MCF 10A (cell line): ENCODE data around the gene SHANK1. TPM values are rescaled to one million over a fixed set of nuclear protein-coding genes. Genes with fewer than 3 reads are reported as not detected.

Experiments used
- BruUV-seq: library from RNA; stranded (reverse); fragments of 400-500 nt; replicated peaks from 2 replicates; lab custom pipeline; 2021; lab: Mats Ljungman, UMichigan
- CTCF ChIA-PET: fragments of 300-600 bp; sonication (Branson Sonifier 250); formaldehyde crosslinking; extraction: SDS; loops from one replicate; lab custom pipeline; 2021; ENCODE audit warnings: antibody characterized with exemption, inconsistent platforms; lab: Yijun Ruan, JAX
- POLR2A ChIA-PET: fragments of 300-600, 350-650 bp; sonication (Branson Sonifier 250); formaldehyde crosslinking; extraction: SDS; loops from one replicate; lab custom pipeline; 2020; ENCODE audit warnings: antibody characterized with exemption, inconsistent platforms; lab: Yijun Ruan, JAX
- DNase-seq: peaks from one replicate; pipeline ENCODE4 v3.0.0-alpha.2; 2018; ENCODE audit not compliant: unreplicated experiment
- H3K27ac Mint-ChIP-seq: one replicate; pipeline ENCODE4 v1.8.0; 2022; ENCODE audit warnings: mild to moderate bottlenecking, low read depth, mixed read lengths; ENCODE audit not compliant: unreplicated experiment
- H3K27me3 Mint-ChIP-seq: one replicate; pipeline ENCODE4 v1.8.0; 2022; ENCODE audit warnings: mixed read lengths; ENCODE audit not compliant: insufficient read depth, unreplicated experiment
- H3K36me3 Mint-ChIP-seq: one replicate; pipeline ENCODE4 v1.8.0; 2022; ENCODE audit warnings: mild to moderate bottlenecking, moderate library complexity, mixed read lengths; ENCODE audit not compliant: insufficient read depth, unreplicated experiment
- H3K4me1 Mint-ChIP-seq: one replicate; pipeline ENCODE4 v1.8.0; 2022; ENCODE audit warnings: mixed read lengths; ENCODE audit not compliant: insufficient read depth, unreplicated experiment
- H3K4me3 Mint-ChIP-seq: one replicate; pipeline ENCODE4 v1.8.0; 2022; ENCODE audit warnings: mild to moderate bottlenecking, moderate library complexity, mixed read lengths; ENCODE audit not compliant: unreplicated experiment
- H3K9me3 Mint-ChIP-seq: one replicate; pipeline ENCODE4 v1.8.0; 2022; ENCODE audit warnings: mixed read lengths; ENCODE audit not compliant: unreplicated experiment
- intact Hi-C: fragments of 100-400 bp; cut with micrococcal nuclease; formaldehyde crosslinking; loops from 2 replicates; pipeline ENCODE4 v1.14.1; 2022
- total RNA-seq: library from RNA; stranded (reverse); gene quantifications from 2 replicates; pipeline ENCODE4 v1.2.3, GENCODE V29; 2022
- TF ChIP-seq, protein P1 (sequence below): fragments of 200-600 bp; IDR thresholded peaks from one replicate; pipeline ENCODE4 v1.8.0; 2022; ENCODE audit warnings: antibody characterized with exemption, mild to moderate bottlenecking; ENCODE audit not compliant: unreplicated experiment

Gene SHANK1
- total RNA-seq, 1 experiment from 2014 or later, result 0.44 TPM

DNA sequence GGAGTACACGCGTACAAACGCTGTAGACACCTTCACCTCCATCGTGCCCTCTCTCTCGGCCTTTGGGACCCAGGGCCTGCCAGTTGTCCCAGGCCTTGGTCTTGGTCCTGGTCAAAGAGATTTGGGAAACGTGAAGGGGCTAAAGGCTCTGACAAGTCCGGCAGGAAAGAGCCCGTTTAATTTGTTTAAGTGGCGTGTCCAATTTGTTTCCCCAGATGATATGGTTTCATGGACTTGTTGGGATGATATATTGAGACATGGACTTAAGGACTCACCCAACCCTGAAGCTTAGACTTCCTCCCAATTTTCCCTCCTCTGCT, 6.3 kb upstream of the SHANK1 start:
- no peaks in the 10 kb centered on the region for H3K27me3 Mint-ChIP-seq
- H3K27ac Mint-ChIP-seq, result peak overlapping the region; percentile 87
- TF ChIP-seq, protein P1, sequence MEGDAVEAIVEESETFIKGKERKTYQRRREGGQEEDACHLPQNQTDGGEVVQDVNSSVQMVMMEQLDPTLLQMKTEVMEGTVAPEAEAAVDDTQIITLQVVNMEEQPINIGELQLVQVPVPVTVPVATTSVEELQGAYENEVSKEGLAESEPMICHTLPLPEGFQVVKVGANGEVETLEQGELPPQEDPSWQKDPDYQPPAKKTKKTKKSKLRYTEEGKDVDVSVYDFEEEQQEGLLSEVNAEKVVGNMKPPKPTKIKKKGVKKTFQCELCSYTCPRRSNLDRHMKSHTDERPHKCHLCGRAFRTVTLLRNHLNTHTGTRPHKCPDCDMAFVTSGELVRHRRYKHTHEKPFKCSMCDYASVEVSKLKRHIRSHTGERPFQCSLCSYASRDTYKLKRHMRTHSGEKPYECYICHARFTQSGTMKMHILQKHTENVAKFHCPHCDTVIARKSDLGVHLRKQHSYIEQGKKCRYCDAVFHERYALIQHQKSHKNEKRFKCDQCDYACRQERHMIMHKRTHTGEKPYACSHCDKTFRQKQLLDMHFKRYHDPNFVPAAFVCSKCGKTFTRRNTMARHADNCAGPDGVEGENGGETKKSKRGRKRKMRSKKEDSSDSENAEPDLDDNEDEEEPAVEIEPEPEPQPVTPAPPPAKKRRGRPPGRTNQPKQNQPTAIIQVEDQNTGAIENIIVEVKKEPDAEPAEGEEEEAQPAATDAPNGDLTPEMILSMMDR, result no peak
- TSS peak; percentile 62 for BruUV-seq
- H3K4me3 Mint-ChIP-seq, result peak overlapping the region; percentile 82
- peaks cover 7% of the 10 kb centered on the region for H3K4me1 Mint-ChIP-seq
- no peaks in the 10 kb centered on the region for H3K36me3 Mint-ChIP-seq
- CTCF ChIA-PET, result interaction anchor here (0.8 kb wide), 1 partner anchor 30 kb away, joined by 3 read pairs; no protein-coding TSS in a partner anchor
- H3K9me3 Mint-ChIP-seq, result no peaks in the 10 kb centered on the region
- POLR2A ChIA-PET, result no interaction called here
- no peak for DNase-seq
- intact Hi-C loops, result no loop called here

DNA sequence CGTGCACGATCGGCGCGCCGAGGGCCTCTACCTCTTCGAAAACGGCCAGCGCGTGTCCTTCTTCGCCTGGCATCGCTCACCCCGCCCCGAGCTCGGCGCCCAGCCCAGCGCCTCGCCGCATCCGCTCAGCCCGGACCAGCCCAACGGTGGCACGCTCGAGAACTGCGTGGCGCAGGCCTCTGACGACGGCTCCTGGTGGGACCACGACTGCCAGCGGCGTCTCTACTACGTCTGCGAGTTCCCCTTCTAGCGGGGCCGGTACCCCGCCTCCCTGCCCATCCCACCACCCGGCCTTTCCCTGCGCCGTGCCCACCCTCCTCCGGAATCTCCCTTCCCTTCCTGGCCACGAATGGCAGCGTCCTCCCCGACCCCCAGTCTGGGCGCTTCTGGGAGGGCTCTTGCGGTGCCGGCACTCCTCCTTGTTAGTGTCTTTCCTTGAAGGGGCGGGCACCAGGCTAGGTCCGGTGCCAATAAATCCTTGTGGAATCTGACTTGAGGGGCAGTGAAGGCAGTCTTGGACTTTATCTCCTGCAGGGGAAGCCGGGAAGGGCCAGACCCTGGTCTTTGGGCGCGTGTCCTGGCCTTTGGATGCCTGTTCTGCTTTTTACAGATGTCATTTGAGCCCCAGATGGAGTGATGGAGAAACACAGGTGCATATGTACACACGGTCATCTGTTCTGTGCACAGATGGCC, 5.8 kb upstream of the SHANK1 start:
- Mint-ChIP-seq H3K4me1 (peaks cover 7% of the 10 kb centered on the region), H3K27me3 (no peaks in the 10 kb centered on the region), H3K27ac (peak overlapping the region; percentile 87), H3K9me3 (no peaks in the 10 kb centered on the region), H3K4me3 (peak overlapping the region; percentile 82), H3K36me3 (no peaks in the 10 kb centered on the region)
- POLR2A ChIA-PET, result interaction anchor here (0.6 to 1.3 kb wide), 6 partner anchors 9 to 1939 kb away, joined by 3 to 7 read pairs (median 4); partner anchors contain the start of genes CTU1 and JOSD2
- TF ChIP-seq, protein P1, result no peak
- CTCF ChIA-PET, result interaction anchor here (0.6 kb wide), 4 partner anchors 19 to 1573 kb away, joined by 3 to 4 read pairs (median 3); no protein-coding TSS in a partner anchor
- no TSS peak for BruUV-seq
- no peak for DNase-seq
- intact Hi-C loops, result no loop called here

DNA sequence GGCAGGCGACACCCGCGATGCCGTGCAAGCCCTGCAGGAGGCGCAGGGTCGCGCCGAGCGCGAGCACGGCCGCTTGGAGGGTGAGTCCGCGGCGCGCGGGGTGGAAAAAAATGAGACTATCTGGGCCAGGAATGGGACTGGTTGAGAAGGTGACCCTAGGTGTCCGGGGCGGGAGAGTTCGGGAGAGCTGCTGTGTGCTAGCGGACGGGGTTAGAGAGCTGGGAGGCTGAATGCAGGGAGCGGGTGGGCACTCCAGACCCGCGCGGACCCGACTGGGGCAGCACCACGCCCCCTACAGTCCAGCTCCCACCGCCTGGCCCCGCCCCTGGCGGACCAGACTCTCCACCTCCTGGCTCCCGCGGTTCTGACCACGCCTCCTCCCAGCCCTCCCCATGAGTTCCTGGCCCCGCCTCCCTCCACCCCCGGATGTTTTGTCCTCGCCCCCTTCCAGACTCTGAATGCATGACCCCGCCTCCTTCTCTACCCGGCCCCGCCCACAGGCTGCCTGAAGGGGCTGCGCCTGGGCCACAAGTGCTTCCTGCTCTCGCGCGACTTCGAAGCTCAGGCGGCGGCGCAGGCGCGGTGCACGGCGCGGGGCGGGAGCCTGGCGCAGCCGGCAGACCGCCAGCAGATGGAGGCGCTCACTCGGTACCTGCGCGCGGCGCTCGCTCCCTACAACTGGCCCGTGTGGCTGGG, 5.1 kb upstream of the SHANK1 start:
- Mint-ChIP-seq H3K9me3 (no peaks in the 10 kb centered on the region), H3K4me1 (peaks cover 7% of the 10 kb centered on the region), H3K4me3 (peak overlapping the region; percentile 82), H3K27me3 (no peaks in the 10 kb centered on the region), H3K36me3 (no peaks in the 10 kb centered on the region), H3K27ac (peak overlapping the region; percentile 87)
- DNase-seq, result peak; percentile 98
- intact Hi-C loops, result no loop called here
- CTCF ChIA-PET, result interaction anchor here (0.6 to 0.7 kb wide), 6 partner anchors 18 to 1572 kb away, joined by 3 to 4 read pairs (median 3); no protein-coding TSS in a partner anchor
- TF ChIP-seq, protein P1, result peak; percentile 65
- BruUV-seq, result no TSS peak
- POLR2A ChIA-PET, result interaction anchor here (0.5 to 1.3 kb wide), 7 partner anchors 10 to 1940 kb away, joined by 3 to 7 read pairs (median 4); partner anchors contain the start of genes CTU1 and JOSD2
